Endodermal cell (in vitro differentiated cells): Measurements from ENCODE around the gene KLF2. TPM values are rescaled to one million over a fixed set of nuclear protein-coding genes. Genes with fewer than 3 reads are reported as not detected.

Experiments used
- DNase-seq: peaks from one replicate; pipeline ENCODE4 v3.0.0-alpha.2; 2017
- H3K27ac ChIP-seq: 2 replicates; pipeline ENCODE4 v1.5.1; 2013; ENCODE audit warnings: mild to moderate bottlenecking, low read depth, low read length, moderate library complexity
- H3K27me3 ChIP-seq: 2 replicates; pipeline ENCODE4 v1.6.1; 2013; ENCODE audit warnings: mild to moderate bottlenecking, low read length, moderate library complexity; ENCODE audit not compliant: insufficient read depth, control insufficient read depth, poor library complexity, severe bottlenecking
- H3K36me3 ChIP-seq: 2 replicates; pipeline ENCODE4 v1.7.0; 2013; ENCODE audit warnings: mild to moderate bottlenecking, low read length, moderate library complexity; ENCODE audit not compliant: control insufficient read depth, insufficient read depth
- H3K4me1 ChIP-seq: one replicate; pipeline ENCODE4 v1.7.0; 2013; ENCODE audit warnings: low read length; ENCODE audit not compliant: control insufficient read depth, insufficient read depth
- H3K4me3 ChIP-seq: 2 replicates; pipeline ENCODE4 v1.5.1; 2013; ENCODE audit warnings: mild to moderate bottlenecking, low read length, moderate library complexity
- H3K9ac ChIP-seq: 2 replicates; pipeline ENCODE4 v1.6.1; 2013; ENCODE audit warnings: mild to moderate bottlenecking, low read length, moderate library complexity; ENCODE audit not compliant: poor library complexity, severe bottlenecking; ENCODE audit errors: extremely low read depth
- H3K9me3 ChIP-seq: 2 replicates; pipeline ENCODE4 v1.6.1; 2013; ENCODE audit warnings: mild to moderate bottlenecking, low read length, moderate library complexity; ENCODE audit not compliant: control insufficient read depth
- H3K27ac Mint-ChIP-seq: 2 replicates; pipeline ENCODE4 v1.8.0; 2020; ENCODE audit warnings: mixed read lengths
- H3K27me3 Mint-ChIP-seq: 2 replicates; pipeline ENCODE4 v1.8.0; 2021; ENCODE audit warnings: mild to moderate bottlenecking, mixed read lengths; ENCODE audit not compliant: insufficient read depth
- H3K36me3 Mint-ChIP-seq: 2 replicates; pipeline ENCODE4 v1.8.0; 2020; ENCODE audit warnings: low read depth, mixed read lengths
- H3K4me1 Mint-ChIP-seq: 2 replicates; pipeline ENCODE4 v1.8.0; 2020; ENCODE audit warnings: mixed read lengths
- H3K4me3 Mint-ChIP-seq: 2 replicates; pipeline ENCODE4 v1.8.0; 2020; ENCODE audit warnings: mild to moderate bottlenecking, moderate library complexity, mixed read lengths
- H3K9me3 Mint-ChIP-seq: 2 replicates; pipeline ENCODE4 v1.8.0; 2020; ENCODE audit warnings: mild to moderate bottlenecking, mixed read lengths
- CTCF ChIP-seq: fragments of 200-600 bp; sonication (generic); conservative IDR thresholded peaks from 2 replicates; pipeline ENCODE4 v1.5.0; 2021; ENCODE audit warnings: antibody characterized with exemption, mild to moderate bottlenecking
- WGBS, 2 experiments: methylation state at CpG; one replicate each; pipeline versions ENCODE4 v1.1.5 to v1.1.7; 2013; ENCODE audit warnings: missing lambda C conversion rate in 2 of 2, mixed read lengths in 1 of 2; ENCODE audit not compliant: insufficient coverage in 1 of 2, insufficient read length in 1 of 2; 5-methylcytosine and 5-hydroxymethylcytosine counted together
- total RNA-seq, 2 donors: library from RNA; stranded (reverse); fragmentation: NEBNext Ultra II Directional in 1 of 2; extraction: Animal tissue kit (Norgen Biotek cat#: 25700) in 1 of 2; gene quantifications; 2 replicates in 1 of 2; 3 replicates in 1 of 2; pipeline ENCODE4 v1.2.1, GENCODE V29; 2021

The KLF2 gene
- total RNA-seq, 2 donors from 2014 or later, result 0.22 to 1.4 TPM

- no peak for TF ChIP-seq CTCF
- peak overlapping the region; percentile 76 for H3K4me3 ChIP-seq
- H3K9me3 ChIP-seq, result no peaks in the 10 kb centered on the region
- H3K4me3 Mint-ChIP-seq, result peak overlapping the region; percentile 72
- 6 to 9% methylated on average over 25 to 58 of the region's 58 CpGs for WGBS, 2 experiments
- H3K36me3 Mint-ChIP-seq, result no peaks in the 10 kb centered on the region
- H3K9me3 Mint-ChIP-seq, result no peaks in the 10 kb centered on the region
- H3K27ac ChIP-seq, result no peak overlapping the region
- no peak overlapping the region for H3K9ac ChIP-seq
- no peaks in the 10 kb centered on the region for H3K36me3 ChIP-seq
- peak; percentile 74 for DNase-seq
- peaks cover 72% of the 10 kb centered on the region for H3K27me3 Mint-ChIP-seq
- H3K27me3 ChIP-seq, result peaks cover 79% of the 10 kb centered on the region
- H3K27ac Mint-ChIP-seq, result no peak overlapping the region
- H3K4me1 ChIP-seq, result no peaks in the 10 kb centered on the region
- H3K4me1 Mint-ChIP-seq, result peaks cover 6% of the 10 kb centered on the region
Observed at GRCh38 chr19:16326401-16327168, 2.0 kb downstream of the KLF2 start.

- WGBS, 2 experiments, result 18 to 39% methylated on average over 3 to 14 of the region's 14 CpGs
- no peak overlapping the region for H3K27ac Mint-ChIP-seq
- H3K27me3 Mint-ChIP-seq, result peaks cover 68% of the 10 kb centered on the region
- Histone ChIP-seq H3K9ac (no peak overlapping the region), H3K27me3 (peaks cover 79% of the 10 kb centered on the region), H3K4me3 (no peak overlapping the region), H3K4me1 (no peaks in the 10 kb centered on the region), H3K27ac (no peak overlapping the region), H3K9me3 (no peaks in the 10 kb centered on the region), H3K36me3 (no peaks in the 10 kb centered on the region)
- H3K4me3 Mint-ChIP-seq, result peak overlapping the region; percentile 72
- peaks cover 6% of the 10 kb centered on the region for H3K4me1 Mint-ChIP-seq
- no peak for DNase-seq
- H3K36me3 Mint-ChIP-seq, result no peaks in the 10 kb centered on the region
- H3K9me3 Mint-ChIP-seq, result no peaks in the 10 kb centered on the region
- TF ChIP-seq CTCF, result no peak
Observed at GRCh38 chr19:16327169-16327475, 2.5 kb downstream of the KLF2 start.

- H3K27ac Mint-ChIP-seq, result no peak overlapping the region
- no peaks in the 10 kb centered on the region for H3K36me3 Mint-ChIP-seq
- H3K27me3 ChIP-seq, result peaks cover 76% of the 10 kb centered on the region
- no peak for TF ChIP-seq CTCF
- peaks cover 64% of the 10 kb centered on the region for H3K27me3 Mint-ChIP-seq
- H3K4me1 ChIP-seq, result no peaks in the 10 kb centered on the region
- no peak for DNase-seq
- H3K9me3 ChIP-seq, result no peaks in the 10 kb centered on the region
- 67 to 68% methylated on average over 1 to 6 of the region's 6 CpGs for WGBS, 2 experiments
- no peak overlapping the region for H3K27ac ChIP-seq
- H3K4me3 ChIP-seq, result no peak overlapping the region
- H3K4me3 Mint-ChIP-seq, result no peak overlapping the region
- H3K9ac ChIP-seq, result no peak overlapping the region
- H3K9me3 Mint-ChIP-seq, result no peaks in the 10 kb centered on the region
- H3K4me1 Mint-ChIP-seq, result peaks cover 6% of the 10 kb centered on the region
- no peaks in the 10 kb centered on the region for H3K36me3 ChIP-seq
Observed at GRCh38 chr19:16327501-16327900, 2.9 kb downstream of the KLF2 start.
